Body of pancreas (tissue), 4 donors: ENCODE results near the gene LORICRIN. TPM values are rescaled to one million over a fixed set of nuclear protein-coding genes. Genes with fewer than 3 reads are reported as not detected.
A peak's percentile ranks its signal among the peaks of the same experiment; 100 is the strongest.
"Not testable (repeated sequence)": the region's sequence is repeated elsewhere in the genome, so short reads cannot be mapped to it uniquely, and the experiment has no call there.

Experiments
- ATAC-seq: fragments of 150-250 bp; one replicate; pipeline ENCODE4 v1.9.1; 2016
- DNase-seq, 4 donors: peaks; one replicate each; pipeline ENCODE4 v3.0.0-alpha.2; 2019
- H3K27ac ChIP-seq, 4 donors: fragments of 200-600 bp; sonication (generic); 1 replicate in 3 of 4; 2 replicates in 1 of 4; pipeline versions ENCODE4 v1.5.1 to v1.6.1; 2016 to 2019; ENCODE audit warnings: mild to moderate bottlenecking in 1 of 4, mixed read lengths in 1 of 4, moderate library complexity in 1 of 4
- H3K27me3 ChIP-seq, 2 donors: fragments of 200-600 bp; sonication (generic); one replicate each; pipeline ENCODE4 v1.6.0; 2016; ENCODE audit warnings: mild to moderate bottlenecking in 1 of 2
- H3K36me3 ChIP-seq, 2 donors: fragments of 200-600 bp; sonication (generic); replicated peaks in 1 of 2; 2 replicates each; pipeline ENCODE4 v1.5.1; 2016; ENCODE audit warnings: low read depth in 2 of 2; ENCODE audit not compliant: insufficient read depth in 1 of 2
- H3K4me1 ChIP-seq: fragments of 200-600 bp; sonication (generic); one replicate; pipeline ENCODE4 v1.6.0; 2016
- H3K4me3 ChIP-seq, 2 donors: fragments of 200-600 bp; sonication (generic); 1 replicate in 1 of 2; 2 replicates in 1 of 2; pipeline ENCODE4 v1.5.1; 2016 to 2019
- H3K9me3 ChIP-seq, 3 donors: fragments of 200-600 bp; sonication (generic); 1 replicate in 2 of 3; 2 replicates in 1 of 3; pipeline ENCODE4 v1.5.1; 2016
- POLR2A ChIP-seq, 3 donors: fragments of 450-650 bp; IDR thresholded peaks; one replicate each; pipeline ENCODE4 v1.6.1; 2016; ENCODE audit warnings: antibody characterized with exemption in 3 of 3, mild to moderate bottlenecking in 2 of 3
- WGBS, 2 donors: methylation state at CpG; one replicate each; pipeline ENCODE4 v1.1.5; 2017; 5-methylcytosine and 5-hydroxymethylcytosine counted together
- intact Hi-C: fragments of 100-400 bp; cut with DNase I; formaldehyde crosslinking; loops from one replicate; pipeline ENCODE4 v1.15.1; 2023
- total RNA-seq, 2 donors: library from RNA; depleted of rRNA; stranded (reverse); fragments of >200 nt; gene quantifications; one replicate each; pipeline ENCODE4 v1.1.0, GENCODE V29; 2016
- TF ChIP-seq, protein P1 (sequence below), 7 experiments: fragments of 450-650 bp in 4 of 7; fragments of 200-600 bp in 3 of 7; sonication (generic) in 3 of 7; IDR thresholded peaks; one replicate each; pipeline ENCODE4 v1.5.1; 2016 to 2019; ENCODE audit warnings: antibody characterized with exemption in 7 of 7

The LORICRIN gene
- total RNA-seq, 2 donors from 2014 or later, result not detected

DNA sequence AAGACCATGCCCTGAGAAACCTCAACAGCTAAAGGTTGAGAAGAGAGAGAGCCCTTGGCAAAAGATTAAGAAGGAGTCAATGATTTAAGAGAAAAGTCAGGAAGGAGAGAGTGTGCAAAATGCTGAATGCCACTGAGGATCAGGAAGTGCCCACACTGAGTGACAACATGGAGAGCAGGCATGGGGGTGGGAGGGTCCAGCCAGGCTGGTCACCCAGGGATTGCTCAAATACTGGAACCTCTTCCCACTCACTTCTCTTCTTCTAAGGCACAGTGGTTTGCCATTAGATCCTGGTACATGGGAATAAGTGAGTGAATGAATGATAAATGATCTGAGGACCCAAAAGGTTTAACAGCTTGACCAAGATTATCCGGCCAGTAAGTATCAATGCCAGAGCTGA, 31.0 kb upstream of the LORICRIN start:
- no peak overlapping the region for H3K4me3 ChIP-seq
- intact Hi-C loops, result no loop called here
- no peaks in the 10 kb centered on the region for H3K27me3 ChIP-seq
- H3K36me3 ChIP-seq, result no peaks in the 10 kb centered on the region
- 58 to 67% methylated on average over 1 of the region's 1 CpG for WGBS, 2 donors
- ATAC-seq (no peak), DNase-seq (no peak)
- no peaks in the 10 kb centered on the region for H3K4me1 ChIP-seq
- H3K27ac ChIP-seq, result no peak overlapping the region
- no peaks in the 10 kb centered on the region for H3K9me3 ChIP-seq
- no peak for TF ChIP-seq POLR2A (IDR thresholded peaks at IDR 0.05)
- TF ChIP-seq, protein P1, sequence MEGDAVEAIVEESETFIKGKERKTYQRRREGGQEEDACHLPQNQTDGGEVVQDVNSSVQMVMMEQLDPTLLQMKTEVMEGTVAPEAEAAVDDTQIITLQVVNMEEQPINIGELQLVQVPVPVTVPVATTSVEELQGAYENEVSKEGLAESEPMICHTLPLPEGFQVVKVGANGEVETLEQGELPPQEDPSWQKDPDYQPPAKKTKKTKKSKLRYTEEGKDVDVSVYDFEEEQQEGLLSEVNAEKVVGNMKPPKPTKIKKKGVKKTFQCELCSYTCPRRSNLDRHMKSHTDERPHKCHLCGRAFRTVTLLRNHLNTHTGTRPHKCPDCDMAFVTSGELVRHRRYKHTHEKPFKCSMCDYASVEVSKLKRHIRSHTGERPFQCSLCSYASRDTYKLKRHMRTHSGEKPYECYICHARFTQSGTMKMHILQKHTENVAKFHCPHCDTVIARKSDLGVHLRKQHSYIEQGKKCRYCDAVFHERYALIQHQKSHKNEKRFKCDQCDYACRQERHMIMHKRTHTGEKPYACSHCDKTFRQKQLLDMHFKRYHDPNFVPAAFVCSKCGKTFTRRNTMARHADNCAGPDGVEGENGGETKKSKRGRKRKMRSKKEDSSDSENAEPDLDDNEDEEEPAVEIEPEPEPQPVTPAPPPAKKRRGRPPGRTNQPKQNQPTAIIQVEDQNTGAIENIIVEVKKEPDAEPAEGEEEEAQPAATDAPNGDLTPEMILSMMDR (IDR thresholded peaks at IDR 0.05), result no peak

DNA sequence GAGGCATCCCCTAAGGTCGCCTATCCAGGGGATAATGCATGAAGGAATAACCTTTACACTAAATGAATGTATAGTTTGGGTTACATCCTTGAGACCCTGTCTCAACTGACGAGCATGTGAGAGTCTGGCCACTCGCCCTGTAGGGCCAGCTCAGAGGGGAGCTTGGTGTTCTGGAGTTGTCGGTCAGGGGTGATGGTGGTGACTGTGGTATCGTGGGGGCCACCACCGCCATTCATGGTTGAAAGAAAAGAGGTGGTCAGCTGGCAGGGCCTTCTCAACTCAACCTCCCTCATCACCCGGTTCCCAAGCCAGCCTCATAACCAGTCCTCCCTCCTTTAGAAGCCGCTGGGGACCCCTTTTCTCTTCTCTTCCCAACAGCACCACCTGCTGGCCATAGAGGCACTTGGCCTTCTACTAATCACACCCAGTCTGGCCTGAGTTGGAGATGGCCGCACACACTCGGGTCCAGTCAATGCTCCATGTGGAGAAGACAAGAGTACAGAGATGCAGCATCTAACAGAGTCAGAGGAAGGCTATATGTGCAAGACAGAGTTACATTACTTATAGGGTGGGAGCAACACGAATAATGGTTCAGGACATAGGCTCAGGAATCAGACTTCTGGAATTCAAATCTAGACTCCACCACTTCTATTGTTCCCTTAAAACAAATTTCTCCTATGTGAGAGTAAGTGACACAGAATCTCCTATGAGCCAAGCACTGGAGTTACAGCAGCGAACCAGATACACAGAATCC, 30.2 kb upstream of the LORICRIN start:
- H3K9me3 ChIP-seq, H3K36me3 ChIP-seq, H3K4me3 ChIP-seq, H3K27me3 ChIP-seq, ATAC-seq, H3K27ac ChIP-seq, H3K4me1 ChIP-seq, intact Hi-C loops: not testable (repeated sequence)
- peak in 2 of 4 donors; percentile 19 to 31 for DNase-seq
- TF ChIP-seq, protein P1 (IDR thresholded peaks at IDR 0.05), result peak in 6 of 7 experiments; percentile 9 to 44 (median 26)
- WGBS, 2 donors, result 32 to 41% methylated on average over 12 of the region's 12 CpGs

DNA sequence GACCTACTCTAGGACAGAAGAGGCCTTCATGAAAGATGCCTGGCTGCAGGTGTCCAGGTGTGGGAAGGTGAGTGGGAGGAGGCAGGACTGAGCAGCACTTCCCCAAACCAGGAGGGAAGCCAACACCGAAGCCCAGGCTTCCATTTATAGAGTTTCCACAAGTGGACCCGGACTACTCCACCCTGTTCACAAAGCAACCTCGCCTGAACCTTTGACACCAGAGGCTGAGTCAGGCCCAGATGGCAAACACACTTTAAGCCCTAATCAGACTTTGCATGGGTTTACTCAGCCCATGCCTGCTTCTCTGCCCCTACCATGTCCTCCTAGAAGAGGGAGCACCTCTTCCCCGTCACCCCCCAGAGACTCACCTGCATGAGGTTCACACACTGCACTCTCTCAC, 28.1 kb upstream of the LORICRIN start:
- DNase-seq (no peak), ATAC-seq (no peak)
- WGBS, 2 donors, result 80 to 94% methylated on average over 2 to 4 of the region's 4 CpGs
- Histone ChIP-seq H3K4me1 (no peaks in the 10 kb centered on the region), H3K9me3 (no peaks in the 10 kb centered on the region), H3K27ac (no peak overlapping the region), H3K36me3 (no peaks in the 10 kb centered on the region), H3K4me3 (no peak overlapping the region), H3K27me3 (no peaks in the 10 kb centered on the region)
- TF ChIP-seq, protein P1 (IDR thresholded peaks at IDR 0.05), result no peak
- TF ChIP-seq POLR2A (IDR thresholded peaks at IDR 0.05), result no peak
- intact Hi-C loops, result no loop called here

DNA sequence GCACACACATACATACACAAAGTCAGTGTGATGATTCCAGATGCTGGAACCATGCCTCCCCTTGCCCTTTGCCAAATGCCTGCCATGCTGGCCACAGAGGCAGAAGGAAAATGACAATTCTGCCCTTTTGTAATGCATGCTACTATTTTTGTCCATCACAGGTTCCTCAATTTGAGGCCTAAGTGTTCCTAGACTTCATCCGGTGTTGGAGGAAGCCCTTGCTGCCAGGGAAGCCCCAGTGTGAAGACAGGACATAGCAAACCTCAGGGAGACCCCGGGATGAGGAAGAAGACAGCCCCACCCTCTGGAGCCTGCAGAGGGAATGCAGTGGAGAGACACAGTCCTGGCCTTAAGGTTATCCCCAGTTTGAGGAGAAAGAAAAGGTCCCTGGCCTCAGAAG, 27.7 kb upstream of the LORICRIN start:
- H3K9me3 ChIP-seq, result no peaks in the 10 kb centered on the region
- DNase-seq (peak in 1 of 4 donors; percentile 25), ATAC-seq (no peak)
- H3K4me1 ChIP-seq, result no peaks in the 10 kb centered on the region
- H3K36me3 ChIP-seq, result no peaks in the 10 kb centered on the region
- intact Hi-C loops, result no loop called here
- no peaks in the 10 kb centered on the region for H3K27me3 ChIP-seq
- 46 to 65% methylated on average over 2 of the region's 2 CpGs for WGBS, 2 donors
- H3K4me3 ChIP-seq, result no peak overlapping the region
- no peak overlapping the region for H3K27ac ChIP-seq
- TF ChIP-seq, protein P1 (IDR thresholded peaks at IDR 0.05), result no peak
- no peak for TF ChIP-seq POLR2A (IDR thresholded peaks at IDR 0.05)

DNA sequence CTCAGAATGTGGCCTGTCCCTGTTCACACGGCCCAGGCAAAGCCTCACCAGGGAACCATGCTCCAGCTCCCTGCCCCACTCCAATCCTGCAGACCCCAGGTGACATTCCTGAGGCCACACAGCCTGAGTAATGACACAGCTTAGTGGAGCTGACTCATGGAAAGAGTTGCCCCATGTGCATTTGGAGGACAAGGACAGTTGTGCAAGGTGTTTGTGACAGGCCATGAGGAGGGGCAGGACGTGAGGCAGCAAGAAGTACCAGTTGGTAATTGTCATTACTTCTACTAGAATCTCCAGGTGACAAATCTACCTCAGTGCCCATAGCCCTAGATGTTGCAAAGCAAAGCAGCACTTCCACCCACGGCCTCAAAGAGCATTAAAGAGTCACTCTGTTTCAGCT, 26.9 kb upstream of the LORICRIN start:
- Histone ChIP-seq H3K9me3 (no peaks in the 10 kb centered on the region), H3K4me1 (no peaks in the 10 kb centered on the region), H3K36me3 (no peaks in the 10 kb centered on the region), H3K27ac (no peak overlapping the region), H3K27me3 (no peaks in the 10 kb centered on the region), H3K4me3 (no peak overlapping the region)
- ATAC-seq, result no peak
- 43 to 47% methylated on average over 3 of the region's 3 CpGs for WGBS, 2 donors
- no peak for DNase-seq
- intact Hi-C loops, result no loop called here
- TF ChIP-seq, protein P1 (IDR thresholded peaks at IDR 0.05), result no peak
- TF ChIP-seq POLR2A (IDR thresholded peaks at IDR 0.05), result no peak
